PC-9 (cell line): Measurements from ENCODE around the gene SOX15.

Experiments
- EZH2 ChIP-seq: fragments of 200-600 bp; sonication (generic); IDR thresholded peaks from 2 replicates; pipeline ENCODE4 v1.8.0; 2017; ENCODE audit warnings: antibody characterized with exemption, low read depth
- TF ChIP-seq, protein P1 (sequence below): fragments of 200-600 bp; sonication (generic); conservative IDR thresholded peaks from 2 replicates; pipeline ENCODE4 v1.6.1; 2017; ENCODE audit warnings: mixed run types, antibody characterized with exemption, mild to moderate bottlenecking, moderate library complexity

DNA sequence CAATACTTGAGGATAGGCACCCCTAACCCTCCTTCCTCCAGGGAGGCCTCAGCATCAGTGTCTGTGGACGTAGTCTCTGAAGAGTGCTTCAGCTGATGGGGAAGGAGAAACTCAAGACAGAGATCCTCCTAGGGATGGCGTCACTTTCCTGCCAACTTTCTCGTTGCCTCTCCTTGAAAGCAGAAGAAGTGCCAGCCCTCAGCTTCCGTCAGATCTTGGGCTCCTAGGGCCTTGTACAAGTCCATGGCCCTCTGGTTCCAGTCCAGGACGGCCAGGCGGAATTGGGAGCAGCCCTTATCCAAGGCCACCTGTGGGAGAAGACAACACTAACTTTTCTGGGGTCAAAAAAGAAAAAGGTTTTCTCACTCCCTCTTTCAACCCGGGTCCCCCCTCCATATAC, 36.4 kb upstream of the SOX15 start:
- TF ChIP-seq, protein P1, sequence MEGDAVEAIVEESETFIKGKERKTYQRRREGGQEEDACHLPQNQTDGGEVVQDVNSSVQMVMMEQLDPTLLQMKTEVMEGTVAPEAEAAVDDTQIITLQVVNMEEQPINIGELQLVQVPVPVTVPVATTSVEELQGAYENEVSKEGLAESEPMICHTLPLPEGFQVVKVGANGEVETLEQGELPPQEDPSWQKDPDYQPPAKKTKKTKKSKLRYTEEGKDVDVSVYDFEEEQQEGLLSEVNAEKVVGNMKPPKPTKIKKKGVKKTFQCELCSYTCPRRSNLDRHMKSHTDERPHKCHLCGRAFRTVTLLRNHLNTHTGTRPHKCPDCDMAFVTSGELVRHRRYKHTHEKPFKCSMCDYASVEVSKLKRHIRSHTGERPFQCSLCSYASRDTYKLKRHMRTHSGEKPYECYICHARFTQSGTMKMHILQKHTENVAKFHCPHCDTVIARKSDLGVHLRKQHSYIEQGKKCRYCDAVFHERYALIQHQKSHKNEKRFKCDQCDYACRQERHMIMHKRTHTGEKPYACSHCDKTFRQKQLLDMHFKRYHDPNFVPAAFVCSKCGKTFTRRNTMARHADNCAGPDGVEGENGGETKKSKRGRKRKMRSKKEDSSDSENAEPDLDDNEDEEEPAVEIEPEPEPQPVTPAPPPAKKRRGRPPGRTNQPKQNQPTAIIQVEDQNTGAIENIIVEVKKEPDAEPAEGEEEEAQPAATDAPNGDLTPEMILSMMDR, result no peak
- no peak for TF ChIP-seq EZH2
